CD8-positive, alpha-beta memory T cell (primary cell): ENCODE measurements around the gene DNMT3B. TPM values are rescaled to one million over a fixed set of nuclear protein-coding genes. Genes with fewer than 3 reads are reported as not detected.
A peak's percentile ranks its signal among the peaks of the same experiment; 100 is the strongest.

Experiments
- CTCF ChIA-PET: fragments of 350-600 bp; sonication (Branson Sonifier 250); formaldehyde crosslinking; loops from one replicate; lab custom pipeline; 2021; ENCODE audit warnings: antibody characterized with exemption; lab: Charles Lee
- POLR2A ChIA-PET: fragments of 350-600 bp; sonication (Branson Sonifier 250); formaldehyde crosslinking; loops from one replicate; lab custom pipeline; 2021; ENCODE audit warnings: antibody characterized with exemption; lab: Charles Lee
- DNase-seq, 5 donors: peaks; one replicate each; pipeline versions ENCODE4 v3.0.0 to v3.0.0-alpha.2; 2020 to 2022; ENCODE audit warnings: mixed read lengths in 1 of 5
- H3K27ac ChIP-seq: one replicate; pipeline ENCODE4 v1.7.0; 2013; ENCODE audit warnings: low read depth, mild to moderate bottlenecking, low read length, moderate library complexity
- H3K27me3 ChIP-seq: 2 replicates; pipeline ENCODE4 v1.7.0; 2013; ENCODE audit warnings: low read length, mild to moderate bottlenecking; ENCODE audit not compliant: insufficient read depth, poor library complexity, severe bottlenecking
- H3K36me3 ChIP-seq: 2 replicates; pipeline ENCODE4 v1.7.0; 2013; ENCODE audit warnings: mild to moderate bottlenecking, low read length, moderate library complexity; ENCODE audit not compliant: insufficient read depth
- H3K4me1 ChIP-seq: 2 replicates; pipeline ENCODE4 v1.7.0; 2013; ENCODE audit warnings: mild to moderate bottlenecking, low read length, moderate library complexity; ENCODE audit not compliant: insufficient read depth
- H3K4me3 ChIP-seq: 2 replicates; pipeline ENCODE4 v1.7.0; 2013; ENCODE audit warnings: mild to moderate bottlenecking, low read length
- H3K9me3 ChIP-seq: 2 replicates; pipeline ENCODE4 v1.7.0; 2013; ENCODE audit warnings: mild to moderate bottlenecking, low read length
- H3K27ac Mint-ChIP-seq, 8 donors: one replicate each; pipeline ENCODE4 v1.8.0; 2020 to 2021; ENCODE audit warnings: mixed read lengths in 8 of 8, mild to moderate bottlenecking in 6 of 8, inconsistent platforms in 3 of 8, moderate library complexity in 3 of 8
- H3K27me3 Mint-ChIP-seq, 2 donors: one replicate each; pipeline ENCODE4 v1.8.0; 2020 to 2021; ENCODE audit warnings: mixed read lengths in 2 of 2, mild to moderate bottlenecking in 1 of 2, moderate library complexity in 1 of 2
- H3K36me3 Mint-ChIP-seq, 3 donors: one replicate each; pipeline ENCODE4 v1.8.0; 2020 to 2021; ENCODE audit warnings: mixed read lengths in 3 of 3, inconsistent platforms in 1 of 3, mild to moderate bottlenecking in 1 of 3
- H3K4me1 Mint-ChIP-seq, 3 donors: one replicate each; pipeline ENCODE4 v1.8.0; 2020 to 2021; ENCODE audit warnings: mixed read lengths in 3 of 3, inconsistent platforms in 1 of 3, mild to moderate bottlenecking in 1 of 3
- H3K4me3 Mint-ChIP-seq, 7 donors: one replicate each; pipeline ENCODE4 v1.8.0; 2020 to 2021; ENCODE audit warnings: mixed read lengths in 7 of 7, mild to moderate bottlenecking in 6 of 7, moderate library complexity in 4 of 7, inconsistent platforms in 2 of 7
- H3K9me3 Mint-ChIP-seq, 5 donors: one replicate each; pipeline ENCODE4 v1.8.0; 2020 to 2022; ENCODE audit warnings: mixed read lengths in 5 of 5, mild to moderate bottlenecking in 3 of 5, moderate library complexity in 2 of 5, inconsistent platforms in 1 of 5
- polyA plus RNA-seq: library from polyadenylated mRNA; unstranded; fragments of 300-500 nt; fragmentation: Illumina TruSeq; gene quantifications from one replicate; pipeline ENCODE4 v1.2.3, GENCODE V29; 2021
- total RNA-seq, 2 experiments: library from RNA; stranded (reverse); gene quantifications; one replicate each; pipeline ENCODE4 v1.2.3, GENCODE V29; 2021

DNMT3B gene
- total and polyA plus RNA-seq, 3 experiments from 2014 or later, result 0.22 to 1.4 (median 1.00) TPM

- peaks cover 21% of the 10 kb centered on the region for H3K4me1 ChIP-seq
- DNase-seq, result no peak
- no peak overlapping the region for H3K27ac Mint-ChIP-seq
- ChIA-PET POLR2A (no interaction called here), CTCF (interaction anchor here (1.6 to 7.2 kb wide), 2 partner anchors 11 to 102 kb away, joined by 3 to 225 read pairs; partner anchors contain the start of gene C20orf203)
- no peaks in the 10 kb centered on the region for H3K36me3 Mint-ChIP-seq
- no peaks in the 10 kb centered on the region for H3K27me3 ChIP-seq
- peaks cover 0 to 3% of the 10 kb centered on the region in 2 donors for H3K27me3 Mint-ChIP-seq
- peaks cover 5 to 16% (median 8%) of the 10 kb centered on the region in 3 donors for H3K4me1 Mint-ChIP-seq
- H3K9me3 ChIP-seq, result no peaks in the 10 kb centered on the region
- no peak overlapping the region for H3K4me3 Mint-ChIP-seq
- H3K9me3 Mint-ChIP-seq, result no peaks in the 10 kb centered on the region
- no peaks in the 10 kb centered on the region for H3K36me3 ChIP-seq
- no peak overlapping the region for H3K4me3 ChIP-seq
- no peak overlapping the region for H3K27ac ChIP-seq
These were observed 13.3 kb downstream of the DNMT3B start for GRCh38 chr20:32775336-32775991.

- Histone ChIP-seq H3K4me1 (peaks cover 3% of the 10 kb centered on the region), H3K27me3 (no peaks in the 10 kb centered on the region), H3K9me3 (no peaks in the 10 kb centered on the region), H3K27ac (no peak overlapping the region), H3K36me3 (no peaks in the 10 kb centered on the region), H3K4me3 (no peak overlapping the region)
- Mint-ChIP-seq H3K4me1 (no peaks in the 10 kb centered on the region), H3K4me3 (no peak overlapping the region), H3K27ac (peak overlapping the region in 2 of 8 donors; percentile 17 to 38), H3K36me3 (no peaks in the 10 kb centered on the region), H3K9me3 (no peaks in the 10 kb centered on the region), H3K27me3 (peaks cover 0 to 3% of the 10 kb centered on the region in 2 donors)
- DNase-seq, result no peak
- POLR2A ChIA-PET, result no interaction called here
- CTCF ChIA-PET, result interaction anchor here (0.9 to 7.2 kb wide), 21 partner anchors 7 to 112 kb away, joined by 3 to 225 read pairs (median 6); partner anchors contain the start of genes C20orf203, COMMD7 and DNMT3B
These were observed 15.2 kb downstream of the DNMT3B start for GRCh38 chr20:32777177-32777956.

- CTCF ChIA-PET, result interaction anchor here (0.7 to 7.2 kb wide), 11 partner anchors 10 to 467 kb away, joined by 3 to 225 read pairs (median 6); partner anchors contain the start of genes C20orf203 and DNMT3B
- Histone ChIP-seq H3K4me3 (no peak overlapping the region), H3K27me3 (no peaks in the 10 kb centered on the region), H3K9me3 (no peaks in the 10 kb centered on the region), H3K36me3 (no peaks in the 10 kb centered on the region), H3K4me1 (no peaks in the 10 kb centered on the region), H3K27ac (no peak overlapping the region)
- no peak for DNase-seq
- no peaks in the 10 kb centered on the region for H3K9me3 Mint-ChIP-seq
- peaks cover 0 to 3% of the 10 kb centered on the region in 2 donors for H3K27me3 Mint-ChIP-seq
- no peak overlapping the region for H3K4me3 Mint-ChIP-seq
- no peak overlapping the region for H3K27ac Mint-ChIP-seq
- no peaks in the 10 kb centered on the region for H3K4me1 Mint-ChIP-seq
- H3K36me3 Mint-ChIP-seq, result no peaks in the 10 kb centered on the region
- POLR2A ChIA-PET, result interaction anchor here (0.8 kb wide), 1 partner anchor 17 kb away, joined by 3 read pairs; the partner anchor contains the start of gene DNMT3B
These were observed 17.5 kb downstream of the DNMT3B start for GRCh38 chr20:32779500-32780211.

- POLR2A ChIA-PET, result no interaction called here
- H3K4me3 Mint-ChIP-seq, result no peak overlapping the region
- peaks cover 0 to 3% of the 10 kb centered on the region in 2 donors for H3K27me3 Mint-ChIP-seq
- no peak overlapping the region for H3K27ac ChIP-seq
- DNase-seq, result no peak
- H3K4me1 Mint-ChIP-seq, result no peaks in the 10 kb centered on the region
- CTCF ChIA-PET, result interaction anchor here (7.2 kb wide), 1 partner anchor 107 kb away, joined by 225 read pairs; the partner anchor contains the start of gene C20orf203
- no peaks in the 10 kb centered on the region for H3K36me3 ChIP-seq
- no peaks in the 10 kb centered on the region for H3K4me1 ChIP-seq
- no peaks in the 10 kb centered on the region for H3K27me3 ChIP-seq
- H3K27ac Mint-ChIP-seq, result no peak overlapping the region
- no peaks in the 10 kb centered on the region for H3K9me3 Mint-ChIP-seq
- no peak overlapping the region for H3K4me3 ChIP-seq
- no peaks in the 10 kb centered on the region for H3K36me3 Mint-ChIP-seq
- H3K9me3 ChIP-seq, result no peaks in the 10 kb centered on the region
These were observed 18.1 kb downstream of the DNMT3B start for GRCh38 chr20:32780278-32780677.

GRCh38 chr20:32780749-32781655, 18.8 kb downstream of the DNMT3B start:
- H3K27me3 Mint-ChIP-seq, result peaks cover 0 to 3% of the 10 kb centered on the region in 2 donors
- H3K27ac Mint-ChIP-seq, result no peak overlapping the region
- no peaks in the 10 kb centered on the region for H3K27me3 ChIP-seq
- no peak overlapping the region for H3K4me3 ChIP-seq
- H3K27ac ChIP-seq, result no peak overlapping the region
- no peaks in the 10 kb centered on the region for H3K36me3 ChIP-seq
- CTCF ChIA-PET, result interaction anchor here (7.2 kb wide), 1 partner anchor 108 kb away, joined by 225 read pairs; the partner anchor contains the start of gene C20orf203
- no peaks in the 10 kb centered on the region for H3K9me3 ChIP-seq
- H3K4me1 ChIP-seq, result no peaks in the 10 kb centered on the region
- no peak for DNase-seq
- H3K4me3 Mint-ChIP-seq, result no peak overlapping the region
- POLR2A ChIA-PET, result no interaction called here
- no peaks in the 10 kb centered on the region for H3K4me1 Mint-ChIP-seq
- H3K36me3 Mint-ChIP-seq, result no peaks in the 10 kb centered on the region
- no peaks in the 10 kb centered on the region for H3K9me3 Mint-ChIP-seq

- Mint-ChIP-seq H3K27me3 (no peaks in the 10 kb centered on the region), H3K9me3 (no peaks in the 10 kb centered on the region), H3K4me1 (no peaks in the 10 kb centered on the region), H3K27ac (no peak overlapping the region), H3K4me3 (no peak overlapping the region), H3K36me3 (no peaks in the 10 kb centered on the region)
- DNase-seq, result no peak
- H3K27me3 ChIP-seq, result no peaks in the 10 kb centered on the region
- H3K27ac ChIP-seq, result no peak overlapping the region
- H3K4me1 ChIP-seq, result no peaks in the 10 kb centered on the region
- H3K36me3 ChIP-seq, result no peaks in the 10 kb centered on the region
- no peak overlapping the region for H3K4me3 ChIP-seq
- H3K9me3 ChIP-seq, result no peaks in the 10 kb centered on the region
- CTCF ChIA-PET, result no interaction called here
- POLR2A ChIA-PET, result interaction anchor here (0.6 kb wide), 1 partner anchor 113 kb away, joined by 3 read pairs; no protein-coding TSS in a partner anchor
These were observed 22.3 kb downstream of the DNMT3B start for GRCh38 chr20:32784369-32785080.
